ENCODE results near the gene DCAF17. TPM values are rescaled to one million over a fixed set of nuclear protein-coding genes. Genes with fewer than 3 reads are reported as not detected.

The DCAF17 gene
- total RNA-seq, 3 donors from 2014 or later (not counting 1 experiment from before 2014, with no cell fraction given): 20.0 to 33.8 (median 30.7) TPM

GRCh38 chr2:171393487-171393886 lies 40.5 kb upstream of the DCAF17 start:
- H3K27me3 Mint-ChIP-seq (ENCODE audit: low read depth in 2 of 2): no peaks in the 10 kb centered on the region
- TF ChIP-seq CTCF (IDR thresholded peaks at IDR 0.05): no peak

GRCh38 chr2:171394164-171394740 lies 39.8 kb upstream of the DCAF17 start:
- Mint-ChIP-seq H3K27ac (no peak overlapping the region), H3K4me1 (peaks cover 5 to 10% of the 10 kb centered on the region in 2 donors), H3K27me3 (ENCODE audit: low read depth in 2 of 2) (no peaks in the 10 kb centered on the region), H3K4me3 (no peak overlapping the region), H3K9me3 (no peaks in the 10 kb centered on the region), H3K36me3 (no peaks in the 10 kb centered on the region)
- Histone ChIP-seq H3K9me3 (ENCODE audit: control insufficient read depth, insufficient read depth, low read length) (no peaks in the 10 kb centered on the region), H3K36me3 (ENCODE audit: control insufficient read depth, insufficient read depth, low read length) (no peaks in the 10 kb centered on the region), H3K27me3 (ENCODE audit: control insufficient read depth, insufficient read depth, low read length) (no peaks in the 10 kb centered on the region), H3K27ac (ENCODE audit: low read length) (no peak overlapping the region), H3K4me1 (ENCODE audit: control insufficient read depth, insufficient read depth, low read length) (no peaks in the 10 kb centered on the region), H3K4me3 (ENCODE audit: low read length) (no peak overlapping the region)
- no peak for TF ChIP-seq CTCF (IDR thresholded peaks at IDR 0.05)
- ATAC-seq (no peak), DNase-seq (no peak)
- intact Hi-C loops (cut with micrococcal nuclease): no loop called here
- WGBS (ENCODE audit: insufficient coverage): no CpG with 5 or more reads among the region's 1 CpG

More at GRCh38 chr2:171393487-171393886, 40.5 kb upstream of the DCAF17 start:
- Histone ChIP-seq H3K27me3 (ENCODE audit: control insufficient read depth, insufficient read depth, low read length) (no peaks in the 10 kb centered on the region), H3K9me3 (ENCODE audit: control insufficient read depth, insufficient read depth, low read length) (no peaks in the 10 kb centered on the region), H3K4me3 (ENCODE audit: low read length) (no peak overlapping the region), H3K27ac (ENCODE audit: low read length) (no peak overlapping the region), H3K4me1 (ENCODE audit: control insufficient read depth, insufficient read depth, low read length) (no peaks in the 10 kb centered on the region), H3K36me3 (ENCODE audit: control insufficient read depth, insufficient read depth, low read length) (no peaks in the 10 kb centered on the region)
- peaks cover 0 to 5% of the 10 kb centered on the region in 2 donors for H3K4me1 Mint-ChIP-seq
- no peak overlapping the region for H3K27ac Mint-ChIP-seq
- no peaks in the 10 kb centered on the region for H3K36me3 Mint-ChIP-seq
- DNase-seq (no peak), ATAC-seq (no peak)
- no peak overlapping the region for H3K4me3 Mint-ChIP-seq
- no CpG with 5 or more reads among the region's 1 CpG for WGBS (ENCODE audit: insufficient coverage)
- intact Hi-C loops (cut with micrococcal nuclease): no loop called here
- H3K9me3 Mint-ChIP-seq: no peaks in the 10 kb centered on the region

- Histone ChIP-seq H3K27me3 (ENCODE audit: control insufficient read depth, insufficient read depth, low read length) (no peaks in the 10 kb centered on the region), H3K27ac (ENCODE audit: low read length) (no peak overlapping the region), H3K9me3 (ENCODE audit: control insufficient read depth, insufficient read depth, low read length) (no peaks in the 10 kb centered on the region), H3K4me3 (ENCODE audit: low read length) (no peak overlapping the region), H3K4me1 (ENCODE audit: control insufficient read depth, insufficient read depth, low read length) (no peaks in the 10 kb centered on the region), H3K36me3 (ENCODE audit: control insufficient read depth, insufficient read depth, low read length) (no peaks in the 10 kb centered on the region)
- H3K4me3 Mint-ChIP-seq: no peak overlapping the region
- peaks cover 7% of the 10 kb centered on the region for H3K36me3 Mint-ChIP-seq
- ATAC-seq (no peak), DNase-seq (no peak)
- peaks cover 3 to 6% of the 10 kb centered on the region in 2 donors for H3K9me3 Mint-ChIP-seq
- no peak for TF ChIP-seq CTCF (IDR thresholded peaks at IDR 0.05)
- H3K27ac Mint-ChIP-seq: no peak overlapping the region
- intact Hi-C loops (cut with micrococcal nuclease): no loop called here
- H3K4me1 Mint-ChIP-seq: peaks cover 6 to 15% of the 10 kb centered on the region in 2 donors
- no peaks in the 10 kb centered on the region for H3K27me3 Mint-ChIP-seq (ENCODE audit: low read depth in 2 of 2)
Measured at GRCh38 chr2:171399292-171399691, 34.7 kb upstream of the DCAF17 start.

- intact Hi-C loops (cut with micrococcal nuclease): no loop called here
- WGBS (ENCODE audit: insufficient coverage): 87% methylated on average over 3 of the region's 3 CpGs
- H3K4me3 Mint-ChIP-seq: no peak overlapping the region
- Histone ChIP-seq H3K9me3 (ENCODE audit: control insufficient read depth, insufficient read depth, low read length) (no peaks in the 10 kb centered on the region), H3K27ac (ENCODE audit: low read length) (no peak overlapping the region), H3K36me3 (ENCODE audit: control insufficient read depth, insufficient read depth, low read length) (no peaks in the 10 kb centered on the region), H3K27me3 (ENCODE audit: control insufficient read depth, insufficient read depth, low read length) (no peaks in the 10 kb centered on the region), H3K4me3 (ENCODE audit: low read length) (no peak overlapping the region), H3K4me1 (ENCODE audit: control insufficient read depth, insufficient read depth, low read length) (no peaks in the 10 kb centered on the region)
- H3K27me3 Mint-ChIP-seq (ENCODE audit: low read depth in 2 of 2): no peaks in the 10 kb centered on the region
- TF ChIP-seq CTCF (IDR thresholded peaks at IDR 0.05): no peak
- peaks cover 7% of the 10 kb centered on the region for H3K36me3 Mint-ChIP-seq
- DNase-seq (no peak), ATAC-seq (no peak)
- peaks cover 6 to 26% of the 10 kb centered on the region in 2 donors for H3K4me1 Mint-ChIP-seq
- no peak overlapping the region for H3K27ac Mint-ChIP-seq
- H3K9me3 Mint-ChIP-seq: peaks cover 3 to 6% of the 10 kb centered on the region in 2 donors
Measured at GRCh38 chr2:171400395-171400794, 33.6 kb upstream of the DCAF17 start.
